Sigmoid colon (tissue), 7 donors: ENCODE results near the gene UQCRQ. TPM values are rescaled to one million over a fixed set of nuclear protein-coding genes. Genes with fewer than 3 reads are reported as not detected.

Experiments
- DNase-seq: peaks from one replicate; pipeline ENCODE4 v3.0.0-alpha.2; 2019
- H3K27ac ChIP-seq, 4 donors: fragments of 200-600 bp; sonication (generic); one replicate each; pipeline ENCODE4 v1.5.1; 2016 to 2019; ENCODE audit warnings: mild to moderate bottlenecking in 1 of 4
- H3K27me3 ChIP-seq, 3 donors: fragments of 200-600 bp; sonication (generic); one replicate each; pipeline ENCODE4 v1.5.1; 2019; ENCODE audit warnings: mild to moderate bottlenecking in 1 of 3
- H3K36me3 ChIP-seq, 4 donors: fragments of 200-600 bp; sonication (generic); one replicate each; pipeline ENCODE4 v1.5.1; 2016 to 2019
- H3K4me1 ChIP-seq, 4 donors: fragments of 200-600 bp; sonication (generic); one replicate each; pipeline ENCODE4 v1.5.1; 2017 to 2019
- H3K4me3 ChIP-seq, 4 donors: fragments of 200-600 bp; sonication (generic); one replicate each; pipeline ENCODE4 v1.5.1; 2017 to 2019; ENCODE audit warnings: mild to moderate bottlenecking in 2 of 4, moderate library complexity in 1 of 4
- H3K9me3 ChIP-seq, 4 donors: fragments of 200-600 bp in 3 of 4; sonication (generic) in 3 of 4; one replicate each; pipeline versions ENCODE4 v1.5.1 to v1.6.1; 2013 to 2019
- CTCF ChIP-seq, 4 experiments: fragments of 450-650 bp in 3 of 4; fragments of 200-600 bp in 1 of 4; IDR thresholded peaks; one replicate each; pipeline ENCODE4 v1.5.1; 2016 to 2019; ENCODE audit warnings: antibody characterized with exemption in 4 of 4, mild to moderate bottlenecking in 3 of 4, moderate library complexity in 2 of 4
- EP300 ChIP-seq, 4 donors: sonication (generic); formaldehyde crosslinking; IDR thresholded peaks; one replicate each; pipeline ENCODE4 v1.6.1; 2017; ENCODE audit warnings: antibody characterized with exemption in 4 of 4
- POLR2A ChIP-seq, 2 donors: fragments of 450-650 bp; IDR thresholded peaks; one replicate each; pipeline ENCODE4 v1.6.1; 2016; ENCODE audit warnings: antibody characterized with exemption in 2 of 2, mild to moderate bottlenecking in 2 of 2, moderate library complexity in 2 of 2
- POLR2AphosphoS5 ChIP-seq, 4 donors: sonication (generic); formaldehyde crosslinking; IDR thresholded peaks; one replicate each; pipeline ENCODE4 v1.6.1; 2017; ENCODE audit warnings: antibody characterized with exemption in 4 of 4
- WGBS, 2 donors: extraction: QIAGEN DNeasy Blood & Tissue Kit; methylation state at CpG; one replicate each; pipeline ENCODE4 v1.1.7; 2013; 5-methylcytosine and 5-hydroxymethylcytosine counted together
- intact Hi-C: fragments of 100-400 bp; cut with DNase I; formaldehyde crosslinking; loops from one replicate; pipeline ENCODE4 v1.15.1; 2023
- polyA plus RNA-seq, 3 donors: library from polyadenylated mRNA; stranded (reverse); fragments of 200-250 nt; gene quantifications; one replicate each; pipeline ENCODE4 v1.2.3, GENCODE V29; 2013
- total RNA-seq, 4 donors: library from RNA; depleted of rRNA; stranded (reverse); fragments of >200 nt; gene quantifications; one replicate each; pipeline ENCODE4 v1.1.0, GENCODE V29; 2016
- donor health status: healthy with polysubstance abuse.
- donor health status: Bipolar disorder and iron deficiency.
- donor health status: healthy.

Gene UQCRQ
- total and polyA plus RNA-seq, 7 donors: 113 to 936 (median 230) TPM

GRCh38 chr5:132905938-132906337 is 39.5 kb downstream of the UQCRQ start:
- no peaks in the 10 kb centered on the region for H3K9me3 ChIP-seq
- intact Hi-C loops: no loop called here
- peaks cover 0 to 14% (median 0%) of the 10 kb centered on the region in 4 donors for H3K36me3 ChIP-seq
- peaks cover 0 to 4% (median 2%) of the 10 kb centered on the region in 4 donors for H3K4me1 ChIP-seq
- H3K27me3 ChIP-seq: no peaks in the 10 kb centered on the region
- 35 to 66% methylated on average over 2 of the region's 2 CpGs for WGBS, 2 donors
- no peak for TF ChIP-seq POLR2A (IDR thresholded peaks at IDR 0.05)
- TF ChIP-seq POLR2AphosphoS5 (IDR thresholded peaks at IDR 0.05): no peak
- no peak for TF ChIP-seq CTCF (IDR thresholded peaks at IDR 0.05)
- TF ChIP-seq EP300 (IDR thresholded peaks at IDR 0.05): no peak
- no peak for DNase-seq
- H3K4me3 ChIP-seq: no peak overlapping the region
- H3K27ac ChIP-seq: no peak overlapping the region

- 96 to 98% methylated on average over 2 of the region's 2 CpGs for WGBS, 2 donors
Observed at GRCh38 chr5:132907161-132907560, 40.7 kb downstream of the UQCRQ start.

GRCh38 chr5:132909702-132910101 is 43.3 kb downstream of the UQCRQ start:
- 89 to 93% methylated on average over 1 of the region's 1 CpG for WGBS, 2 donors
- no peak overlapping the region for H3K27ac ChIP-seq
- H3K36me3 ChIP-seq: peaks cover 5 to 23% (median 12%) of the 10 kb centered on the region in 4 donors
- no peaks in the 10 kb centered on the region for H3K27me3 ChIP-seq
- H3K9me3 ChIP-seq: no peaks in the 10 kb centered on the region
- TF ChIP-seq POLR2AphosphoS5 (IDR thresholded peaks at IDR 0.05) (no peak), EP300 (IDR thresholded peaks at IDR 0.05) (no peak), CTCF (IDR thresholded peaks at IDR 0.05) (no peak), POLR2A (IDR thresholded peaks at IDR 0.05) (no peak)
- no peak overlapping the region for H3K4me3 ChIP-seq
- no peak for DNase-seq
- H3K4me1 ChIP-seq: peaks cover 0 to 4% (median 2%) of the 10 kb centered on the region in 4 donors
- intact Hi-C loops: no loop called here

More at GRCh38 chr5:132907161-132907560, 40.7 kb downstream of the UQCRQ start:
- Histone ChIP-seq H3K4me1 (peaks cover 0 to 4% (median 2%) of the 10 kb centered on the region in 4 donors), H3K27me3 (no peaks in the 10 kb centered on the region), H3K36me3 (peaks cover 0 to 9% (median 2%) of the 10 kb centered on the region in 4 donors), H3K4me3 (no peak overlapping the region), H3K9me3 (no peaks in the 10 kb centered on the region), H3K27ac (no peak overlapping the region)
- DNase-seq: no peak
- TF ChIP-seq POLR2A (IDR thresholded peaks at IDR 0.05) (no peak), POLR2AphosphoS5 (IDR thresholded peaks at IDR 0.05) (no peak), EP300 (IDR thresholded peaks at IDR 0.05) (no peak), CTCF (IDR thresholded peaks at IDR 0.05) (no peak)
- intact Hi-C loops: no loop called here

- TF ChIP-seq POLR2A (IDR thresholded peaks at IDR 0.05) (no peak), EP300 (IDR thresholded peaks at IDR 0.05) (no peak), CTCF (IDR thresholded peaks at IDR 0.05) (no peak), POLR2AphosphoS5 (IDR thresholded peaks at IDR 0.05) (no peak)
- Histone ChIP-seq H3K27me3 (no peaks in the 10 kb centered on the region), H3K9me3 (no peaks in the 10 kb centered on the region), H3K4me1 (no peaks in the 10 kb centered on the region), H3K4me3 (no peak overlapping the region), H3K27ac (no peak overlapping the region), H3K36me3 (peaks cover 5 to 51% (median 12%) of the 10 kb centered on the region in 4 donors)
- intact Hi-C loops: no loop called here
- DNase-seq: no peak
- WGBS, 2 donors: 91 to 92% methylated on average over 5 of the region's 5 CpGs
Observed at GRCh38 chr5:132915681-132916080, 49.2 kb downstream of the UQCRQ start.

- Histone ChIP-seq H3K27me3 (no peaks in the 10 kb centered on the region), H3K27ac (no peak overlapping the region), H3K36me3 (peaks cover 5 to 51% (median 12%) of the 10 kb centered on the region in 4 donors), H3K9me3 (no peaks in the 10 kb centered on the region), H3K4me3 (no peak overlapping the region), H3K4me1 (no peaks in the 10 kb centered on the region)
- no peak for DNase-seq
- WGBS, 2 donors: 96 to 98% methylated on average over 3 of the region's 3 CpGs
- intact Hi-C loops: no loop called here
- TF ChIP-seq CTCF (IDR thresholded peaks at IDR 0.05): no peak
- TF ChIP-seq EP300 (IDR thresholded peaks at IDR 0.05): no peak
- no peak for TF ChIP-seq POLR2AphosphoS5 (IDR thresholded peaks at IDR 0.05)
- TF ChIP-seq POLR2A (IDR thresholded peaks at IDR 0.05): no peak
Observed at GRCh38 chr5:132916086-132916485, 49.6 kb downstream of the UQCRQ start.
